Peyer's patch (tissue), 4 donors: Measurements from ENCODE around the gene DNAJC2.

Experiments used
- CTCF ChIP-seq, 6 experiments: fragments of 450-650 bp in 4 of 6; fragments of 200-600 bp in 2 of 6; sonication (generic) in 1 of 6; IDR thresholded peaks; one replicate each; pipeline ENCODE4 v1.5.1; 2017 to 2019; ENCODE audit warnings: antibody characterized with exemption in 6 of 6, mild to moderate bottlenecking in 3 of 6, moderate library complexity in 1 of 6
- POLR2A ChIP-seq, 2 donors: fragments of 450-650 bp; IDR thresholded peaks; one replicate each; pipeline ENCODE4 v1.5.1; 2017; ENCODE audit warnings: antibody characterized with exemption in 2 of 2, mild to moderate bottlenecking in 2 of 2, moderate library complexity in 2 of 2

GRCh38 chr7:103344453-103345149, at the start of gene DNAJC2:
- TF ChIP-seq POLR2A (IDR thresholded peaks at IDR 0.05): peak; percentile 27 to 57
- no peak for TF ChIP-seq CTCF (IDR thresholded peaks at IDR 0.05)
